ENCODE results near the gene PARL.

The PARL gene

GRCh38 chr3:183807881-183808280, 76.8 kb downstream of the PARL start:
- Histone ChIP-seq H3K4me3 (no peak overlapping the region), H3K27ac (no peak overlapping the region)
- no peak for DNase-seq (ENCODE audit: low spot score)
- TF ChIP-seq CTCF (IDR thresholded peaks at IDR 0.05) = no peak

GRCh38 chr3:183807209-183807728, 77.4 kb downstream of the PARL start:
- Histone ChIP-seq H3K27ac (no peak overlapping the region), H3K4me3 (no peak overlapping the region)
- DNase-seq (ENCODE audit: low spot score) = no peak
- TF ChIP-seq CTCF (IDR thresholded peaks at IDR 0.05) = no peak

- Histone ChIP-seq H3K27ac (no peak overlapping the region), H3K4me3 (no peak overlapping the region)
- TF ChIP-seq CTCF (IDR thresholded peaks at IDR 0.05) = no peak
- DNase-seq (ENCODE audit: low spot score) = no peak
Measured at GRCh38 chr3:183802989-183803388, 81.7 kb downstream of the PARL start.

- no peak for TF ChIP-seq CTCF (IDR thresholded peaks at IDR 0.05)
- Histone ChIP-seq H3K27ac (no peak overlapping the region), H3K4me3 (no peak overlapping the region)
- DNase-seq (ENCODE audit: low spot score) = no peak
Measured at GRCh38 chr3:183801601-183802000, 83.1 kb downstream of the PARL start.

- Histone ChIP-seq H3K4me3 (no peak overlapping the region), H3K27ac (no peak overlapping the region)
- DNase-seq (ENCODE audit: low spot score) = no peak
- TF ChIP-seq CTCF (IDR thresholded peaks at IDR 0.05) = no peak
Measured at GRCh38 chr3:183800243-183800863, 84.3 kb downstream of the PARL start.

GRCh38 chr3:183799461-183799860, 85.2 kb downstream of the PARL start:
- H3K4me3 ChIP-seq = no peak overlapping the region
- DNase-seq (ENCODE audit: low spot score) = no peak
- no peak overlapping the region for H3K27ac ChIP-seq
- TF ChIP-seq CTCF (IDR thresholded peaks at IDR 0.05) = no peak

GRCh38 chr3:183797996-183798395, 86.7 kb downstream of the PARL start:
- H3K27ac ChIP-seq = no peak overlapping the region
- no peak for DNase-seq (ENCODE audit: low spot score)
- H3K4me3 ChIP-seq = no peak overlapping the region
- TF ChIP-seq CTCF (IDR thresholded peaks at IDR 0.05) = no peak

All from coronary artery (tissue), 2 donors.